Caco-2 (cell line): Measurements from ENCODE around the gene DLG1. TPM values are rescaled to one million over a fixed set of nuclear protein-coding genes. Genes with fewer than 3 reads are reported as not detected.

Experiments
- BruUV-seq: library from RNA; stranded (reverse); fragments of 400-500 nt; replicated peaks from 2 replicates; lab custom pipeline; 2021; lab: Mats Ljungman, UMichigan
- CTCF ChIA-PET: fragments of 300-600 bp; sonication (Branson Sonifier 250); formaldehyde crosslinking; loops from one replicate; lab custom pipeline; 2022; ENCODE audit warnings: antibody characterized with exemption; lab: Charles Lee
- POLR2A ChIA-PET: fragments of 300-600 bp; sonication (Branson Sonifier 250); formaldehyde crosslinking; loops from one replicate; lab custom pipeline; 2022; ENCODE audit warnings: antibody characterized with exemption; lab: Charles Lee
- DNase-seq, 2 experiments: peaks; one replicate each; pipeline versions ENCODE4 v3.0.0 to v3.0.0-alpha.2; 2020 to 2022
- H3K27me3 ChIP-seq: replicated peaks from 2 replicates; pipeline ENCODE4 v1.6.0; 2011; ENCODE audit warnings: low read length; ENCODE audit not compliant: control insufficient read depth, insufficient read depth
- H3K36me3 ChIP-seq: 2 replicates; pipeline ENCODE4 v1.5.1; 2011; ENCODE audit warnings: low read length; ENCODE audit not compliant: control insufficient read depth, insufficient read depth
- H3K4me1 ChIP-seq: fragments of 250-450 bp; sonication (Bioruptor Pico); 2 replicates; pipeline ENCODE4 v1.5.1; 2020; ENCODE audit warnings: mild to moderate bottlenecking
- H3K4me3 ChIP-seq: 2 replicates; pipeline ENCODE4 v1.5.1; 2011; ENCODE audit warnings: low read depth, mild to moderate bottlenecking, control low read depth, low read length
- H3K9me3 ChIP-seq: fragments of 250-450 bp; sonication (Bioruptor Pico); 2 replicates; pipeline ENCODE4 v1.5.1; 2020; ENCODE audit warnings: mild to moderate bottlenecking, moderate library complexity
- H3K27ac Mint-ChIP-seq: one replicate; pipeline ENCODE4 v1.8.0; 2022; ENCODE audit warnings: mixed read lengths; ENCODE audit not compliant: unreplicated experiment
- H3K27me3 Mint-ChIP-seq: one replicate; pipeline ENCODE4 v1.8.0; 2022; ENCODE audit warnings: mixed read lengths; ENCODE audit not compliant: insufficient read depth, unreplicated experiment
- H3K36me3 Mint-ChIP-seq: one replicate; pipeline ENCODE4 v1.8.0; 2022; ENCODE audit warnings: mild to moderate bottlenecking, mixed read lengths; ENCODE audit not compliant: insufficient read depth, unreplicated experiment
- H3K4me1 Mint-ChIP-seq: one replicate; pipeline ENCODE4 v1.8.0; 2022; ENCODE audit warnings: low read depth, mixed read lengths; ENCODE audit not compliant: unreplicated experiment
- H3K4me3 Mint-ChIP-seq: one replicate; pipeline ENCODE4 v1.8.0; 2022; ENCODE audit warnings: mild to moderate bottlenecking, moderate library complexity, mixed read lengths; ENCODE audit not compliant: unreplicated experiment
- H3K9me3 Mint-ChIP-seq: one replicate; pipeline ENCODE4 v1.8.0; 2022; ENCODE audit warnings: mixed read lengths; ENCODE audit not compliant: unreplicated experiment
- CTCF ChIP-seq, 2 experiments: fragments of 200-600 bp in 1 of 2; IDR thresholded peaks; 1 replicate in 1 of 2; 2 replicates in 1 of 2; pipeline versions ENCODE4 v1.5.1 to v1.8.0; 2011 to 2022; ENCODE audit warnings: antibody characterized with exemption in 1 of 2, control low read depth in 1 of 2, inconsistent platforms in 1 of 2, low read depth in 1 of 2, low read length in 1 of 2, mild to moderate bottlenecking in 1 of 2, moderate library complexity in 1 of 2; ENCODE audit not compliant: insufficient read depth in 1 of 2, severe bottlenecking in 1 of 2, unreplicated experiment in 1 of 2
- intact Hi-C: fragments of 100-400 bp; cut with micrococcal nuclease; formaldehyde crosslinking; loops from one replicate; pipeline ENCODE4 v1.10.0; 2022; ENCODE audit not compliant: unreplicated experiment
- total RNA-seq: library from RNA; stranded (reverse); gene quantifications from 2 replicates; pipeline ENCODE4 v1.2.3, GENCODE V29; 2022

Gene DLG1
- total RNA-seq, 1 experiment from 2014 or later, result 167 TPM

DNA sequence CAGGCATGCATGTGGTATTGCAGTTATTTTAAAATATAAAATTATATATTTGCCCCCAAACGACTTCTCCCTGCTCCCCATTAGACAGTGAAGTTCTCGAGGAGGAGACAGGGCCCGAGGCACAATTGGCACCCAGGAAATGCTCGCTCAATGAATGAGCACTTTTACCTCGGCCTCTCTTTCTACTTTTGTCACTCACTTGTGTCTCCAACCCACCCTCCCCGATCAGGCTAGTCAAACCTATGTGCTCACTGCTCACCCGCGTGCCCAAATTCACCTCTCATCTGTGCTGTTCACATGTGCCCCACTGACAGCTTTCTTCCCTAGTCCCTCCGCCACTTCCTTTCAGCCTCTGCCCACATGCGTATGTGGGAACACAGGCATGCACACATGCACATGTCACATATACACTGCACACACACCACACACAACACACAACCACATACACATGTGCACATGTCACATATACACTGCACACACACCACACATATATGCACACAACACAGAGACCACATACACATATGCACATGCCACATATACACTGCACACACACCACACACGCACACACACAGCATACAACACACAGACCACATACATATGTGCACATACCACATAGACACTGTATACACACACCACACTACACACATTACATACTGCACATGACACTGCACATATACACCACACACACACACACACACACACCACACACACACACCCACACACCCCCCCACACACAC is 46.3 kb upstream of the DLG1 start:
- intact Hi-C loops, result no loop called here
- H3K9me3 Mint-ChIP-seq, result no peaks in the 10 kb centered on the region

DNA sequence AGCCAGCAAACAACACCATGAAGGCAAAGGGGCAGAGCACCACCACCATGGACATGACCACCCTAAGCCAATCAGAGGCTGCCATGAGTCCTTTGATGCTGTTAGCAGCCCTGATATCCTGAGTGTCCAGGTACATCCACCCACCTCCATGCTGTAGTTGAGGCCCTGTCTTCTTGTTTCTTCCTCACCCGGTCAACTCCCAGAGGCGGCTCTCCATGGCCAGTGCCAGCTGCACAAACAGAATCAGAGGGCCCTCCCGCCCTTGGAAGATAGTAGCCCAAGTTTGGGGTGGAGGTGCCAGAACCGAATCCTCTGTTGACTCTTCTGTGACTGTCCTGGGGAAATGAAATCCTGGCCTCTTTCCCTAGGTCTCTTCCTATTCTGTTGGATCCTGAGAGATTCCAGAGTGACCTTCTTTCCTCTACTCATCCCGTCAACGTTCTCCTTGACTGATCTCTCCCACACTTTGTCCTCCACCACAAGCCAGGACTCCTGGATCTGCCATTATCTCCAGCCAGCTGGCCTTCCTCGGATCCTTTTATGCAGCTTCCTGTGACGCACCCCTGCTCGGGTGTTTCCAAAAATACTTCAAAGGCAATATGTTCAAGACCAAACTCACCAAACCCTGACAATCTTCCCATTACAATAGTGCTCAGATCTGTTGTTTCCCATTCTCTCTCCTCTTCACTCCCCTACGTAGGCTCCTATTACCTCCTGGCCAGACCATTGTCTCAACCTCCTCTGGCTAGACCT is 45.4 kb upstream of the DLG1 start:
- H3K27me3 Mint-ChIP-seq, result no peaks in the 10 kb centered on the region
- H3K4me3 Mint-ChIP-seq, result no peak overlapping the region
- POLR2A ChIA-PET, result no interaction called here
- intact Hi-C loops, result no loop called here
- no peak overlapping the region for H3K27ac Mint-ChIP-seq
- DNase-seq, result no peak
- BruUV-seq, result no TSS peak
- H3K36me3 ChIP-seq, result no peaks in the 10 kb centered on the region
- CTCF ChIA-PET, result no interaction called here
- H3K4me1 ChIP-seq, result peaks cover 15% of the 10 kb centered on the region
- H3K36me3 Mint-ChIP-seq, result no peaks in the 10 kb centered on the region
- TF ChIP-seq CTCF (IDR thresholded peaks at IDR 0.05; ENCODE audit: insufficient read depth in 1 of 2, low read depth in 1 of 2, low read length in 1 of 2, severe bottlenecking in 1 of 2, unreplicated experiment in 1 of 2), result no peak
- peaks cover 10% of the 10 kb centered on the region for H3K4me1 Mint-ChIP-seq
- H3K4me3 ChIP-seq, result no peak overlapping the region
- no peaks in the 10 kb centered on the region for H3K9me3 Mint-ChIP-seq
- no peaks in the 10 kb centered on the region for H3K9me3 ChIP-seq
- H3K27me3 ChIP-seq, result no peaks in the 10 kb centered on the region

More for the DNA sequence above, 46.3 kb upstream of the DLG1 start:
- no peak overlapping the region for H3K4me3 ChIP-seq
- peaks cover 10% of the 10 kb centered on the region for H3K4me1 ChIP-seq
- H3K4me3 Mint-ChIP-seq, result no peak overlapping the region
- H3K27me3 ChIP-seq, result no peaks in the 10 kb centered on the region
- ChIA-PET CTCF (no interaction called here), POLR2A (no interaction called here)
- no peak for DNase-seq
- TF ChIP-seq CTCF (IDR thresholded peaks at IDR 0.05; ENCODE audit: insufficient read depth in 1 of 2, low read depth in 1 of 2, low read length in 1 of 2, severe bottlenecking in 1 of 2, unreplicated experiment in 1 of 2), result no peak
- H3K27me3 Mint-ChIP-seq, result no peaks in the 10 kb centered on the region
- H3K36me3 ChIP-seq, result no peaks in the 10 kb centered on the region
- H3K27ac Mint-ChIP-seq, result no peak overlapping the region
- no peaks in the 10 kb centered on the region for H3K9me3 ChIP-seq
- no TSS peak for BruUV-seq
- no peaks in the 10 kb centered on the region for H3K36me3 Mint-ChIP-seq
- peaks cover 10% of the 10 kb centered on the region for H3K4me1 Mint-ChIP-seq

DNA sequence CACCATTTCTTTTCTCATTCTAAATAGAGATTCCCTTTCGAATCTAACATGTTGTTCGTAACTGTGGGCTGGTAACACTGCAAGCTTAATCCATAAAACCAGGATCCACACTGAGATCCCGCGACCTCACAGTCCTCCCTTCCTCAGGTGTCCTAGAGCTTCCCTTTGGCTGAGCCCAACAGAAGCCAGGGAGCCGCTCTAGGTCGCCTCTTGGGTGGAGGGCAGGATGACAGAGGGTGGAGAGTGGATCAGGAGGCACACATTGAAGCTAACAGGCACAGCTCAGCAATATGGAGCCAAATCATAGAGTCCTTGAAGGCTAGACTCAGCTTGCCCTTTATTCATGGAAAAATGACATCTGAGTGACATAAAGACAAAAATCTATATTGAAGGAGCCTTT is 44.7 kb upstream of the DLG1 start:
- BruUV-seq, result no TSS peak
- POLR2A ChIA-PET, result no interaction called here
- no peak overlapping the region for H3K4me3 ChIP-seq
- Mint-ChIP-seq H3K36me3 (no peaks in the 10 kb centered on the region), H3K27ac (no peak overlapping the region), H3K4me1 (peaks cover 10% of the 10 kb centered on the region), H3K9me3 (no peaks in the 10 kb centered on the region), H3K27me3 (no peaks in the 10 kb centered on the region), H3K4me3 (no peak overlapping the region)
- H3K36me3 ChIP-seq, result no peaks in the 10 kb centered on the region
- H3K9me3 ChIP-seq, result no peaks in the 10 kb centered on the region
- intact Hi-C loops, result no loop called here
- no peak for DNase-seq
- CTCF ChIA-PET, result interaction anchor here (1.7 kb wide), 1 partner anchor 12 kb away, joined by 3 read pairs; no protein-coding TSS in a partner anchor
- TF ChIP-seq CTCF (IDR thresholded peaks at IDR 0.05; ENCODE audit: insufficient read depth in 1 of 2, low read depth in 1 of 2, low read length in 1 of 2, severe bottlenecking in 1 of 2, unreplicated experiment in 1 of 2), result no peak
- no peaks in the 10 kb centered on the region for H3K27me3 ChIP-seq
- H3K4me1 ChIP-seq, result peaks cover 15% of the 10 kb centered on the region
